Measurements from ENCODE around the gene KCNH4.
A peak's percentile ranks its signal among the peaks of the same experiment; 100 is the strongest.
"Not testable (repeated sequence)": the region's sequence is repeated elsewhere in the genome, so short reads cannot be mapped to it uniquely, and the experiment has no call there.

Gene KCNH4

GRCh38 chr17:42177684-42178083 is 3.3 kb downstream of the KCNH4 start:
- DNase-seq: no peak

GRCh38 chr17:42174126-42174783 is 6.7 kb downstream of the KCNH4 start:
- DNase-seq: no peak

GRCh38 chr17:42171831-42172230 is 9.1 kb downstream of the KCNH4 start:
- DNase-seq: no peak

GRCh38 chr17:42169351-42169750 is 11.6 kb downstream of the KCNH4 start:
- DNase-seq: no peak

- no peak for DNase-seq
Measured at GRCh38 chr17:42167807-42168206, 13.1 kb downstream of the KCNH4 start.

GRCh38 chr17:42166196-42166763 is 14.7 kb downstream of the KCNH4 start:
- no peak for DNase-seq

GRCh38 chr17:42165751-42166150 is 15.2 kb downstream of the KCNH4 start:
- no peak for DNase-seq

- DNase-seq: no peak
Measured at GRCh38 chr17:42163696-42164407, 17.1 kb downstream of the KCNH4 start.

GRCh38 chr17:42163113-42163512 is 17.8 kb downstream of the KCNH4 start:
- peak; percentile 62 to 68 for DNase-seq

- DNase-seq: no peak
Measured at GRCh38 chr17:42160531-42160910, 20.4 kb downstream of the KCNH4 start.

GRCh38 chr17:42159796-42160530 is 21.0 kb downstream of the KCNH4 start:
- no peak for DNase-seq

- DNase-seq: no peak
Measured at GRCh38 chr17:42155614-42156045, 25.3 kb downstream of the KCNH4 start.

- DNase-seq: no peak
Measured at GRCh38 chr17:42153919-42154742, 26.8 kb downstream of the KCNH4 start.

- DNase-seq: no peak
Measured at GRCh38 chr17:42146911-42147607, 33.9 kb downstream of the KCNH4 start.

- DNase-seq: not testable (repeated sequence)
Measured at GRCh38 chr17:42143138-42143537, 37.8 kb downstream of the KCNH4 start.

GRCh38 chr17:42142371-42142896 is 38.5 kb downstream of the KCNH4 start:
- DNase-seq: no peak

- DNase-seq: no peak
Measured at GRCh38 chr17:42141382-42141781, 39.6 kb downstream of the KCNH4 start.

GRCh38 chr17:42140690-42141089 is 40.3 kb downstream of the KCNH4 start:
- DNase-seq: not testable (repeated sequence)

- DNase-seq: no peak
Measured at GRCh38 chr17:42138749-42139492, 42.0 kb downstream of the KCNH4 start.

- no peak for DNase-seq
Measured at GRCh38 chr17:42136654-42137051, 44.3 kb downstream of the KCNH4 start.
